HepG2 (cell line): ENCODE data around the gene RNU5B-1. TPM values are rescaled to one million over a fixed set of nuclear protein-coding genes. Genes with fewer than 3 reads are reported as not detected.

Source experiments
- ATAC-seq: fragments of 200-7000 bp; cut with Tn5 transposase; 3 replicates; pipeline ENCODE4 v1.9.1; 2020; ENCODE audit warnings: mild to moderate bottlenecking, moderate library complexity
- BruUV-seq: library from RNA; stranded (reverse); fragments of 400-500 nt; replicated peaks from 2 replicates; lab custom pipeline; 2021; lab: Mats Ljungman, UMichigan
- CTCF ChIA-PET: fragments of 300-600 bp; formaldehyde crosslinking; extraction: SDS; loops from one replicate; lab custom pipeline; 2021; ENCODE audit warnings: low total read pairs, inconsistent platforms, low intra/inter-chr PET ratio; lab: Yijun Ruan, JAX
- POLR2A ChIA-PET: fragments of 350-600 bp; sonication (Branson Sonifier 250); formaldehyde crosslinking; loops from one replicate; lab custom pipeline; 2020; ENCODE audit warnings: antibody characterized with exemption, inconsistent platforms; lab: Yijun Ruan, JAX
- DNase-seq: peaks from one replicate; pipeline ENCODE4 v3.0.0-alpha.2; 2015; ENCODE audit warnings: low spot score
- FAIRE-seq: peaks from 3 replicates; lab custom pipeline; 2011; peaks lifted over from hg19 to GRCh38; lab: Jason Lieb, UNC
- H2AFZ ChIP-seq: one replicate; pipeline ENCODE4 v1.6.1; 2011; ENCODE audit warnings: low read length, inconsistent platforms
- H3K27ac ChIP-seq: fragments of 300-600 bp; 3 replicates; pipeline ENCODE4 v1.8.0; 2011; ENCODE audit warnings: mixed run types, mild to moderate bottlenecking, mixed read lengths, low read length, inconsistent platforms; ENCODE audit not compliant: insufficient read depth; ENCODE audit errors: extremely low read length
- H3K27me3 ChIP-seq, 2 experiments: fragments of 200-600 bp in 1 of 2; 2 replicates in 1 of 2; 3 replicates in 1 of 2; pipeline versions ENCODE4 v1.6.0 to v1.8.0; 2011; ENCODE audit warnings: low read length in 2 of 2, mild to moderate bottlenecking in 2 of 2, moderate library complexity in 2 of 2, inconsistent platforms in 1 of 2; ENCODE audit not compliant: insufficient read depth in 2 of 2, control insufficient read depth in 1 of 2
- H3K36me3 ChIP-seq, 2 experiments: fragments of 200-600 bp in 1 of 2; replicated peaks in 1 of 2; 2 replicates in 1 of 2; 3 replicates in 1 of 2; pipeline versions ENCODE4 v1.5.1 to v1.8.0; 2011; ENCODE audit warnings: low read length in 2 of 2, inconsistent platforms in 1 of 2; ENCODE audit not compliant: insufficient read depth in 2 of 2, control insufficient read depth in 1 of 2
- H3K4me1 ChIP-seq: 2 replicates; pipeline ENCODE4 v1.5.1; 2012; ENCODE audit warnings: low read length, inconsistent platforms; ENCODE audit not compliant: insufficient read depth
- H3K4me2 ChIP-seq: 2 replicates; pipeline ENCODE4 v1.6.0; 2011; ENCODE audit warnings: low read depth, low read length, inconsistent platforms
- H3K4me3 ChIP-seq, 3 experiments: fragments of 200-600 bp in 1 of 3; sonication (generic), shearing (Covaris generic) in 1 of 3; replicated peaks in 1 of 3; 2 replicates each; pipeline ENCODE4 v1.5.1; 2011 to 2016; ENCODE audit warnings: low read length in 3 of 3, inconsistent platforms in 2 of 3, low read depth in 2 of 3, mild to moderate bottlenecking in 2 of 3, control low read depth in 1 of 3, mixed read lengths in 1 of 3; ENCODE audit not compliant: insufficient read depth in 1 of 3
- H3K79me2 ChIP-seq: one replicate; pipeline ENCODE4 v1.6.1; 2011; ENCODE audit warnings: low read length, inconsistent platforms; ENCODE audit not compliant: insufficient read depth
- H3K9ac ChIP-seq: 2 replicates; pipeline ENCODE4 v1.6.0; 2011; ENCODE audit warnings: mild to moderate bottlenecking, low read depth, low read length, inconsistent platforms; ENCODE audit not compliant: insufficient read depth
- H3K9me3 ChIP-seq: 2 replicates; pipeline ENCODE4 v1.5.1; 2012; ENCODE audit warnings: mild to moderate bottlenecking, low read length
- H4K20me1 ChIP-seq: 2 replicates; pipeline ENCODE4 v1.6.0; 2011; ENCODE audit warnings: inconsistent platforms, mild to moderate bottlenecking, low read length, moderate library complexity; ENCODE audit not compliant: insufficient read depth
- AGO2 ChIP-seq: fragments of 200-400 bp; formaldehyde crosslinking; optimal IDR thresholded peaks from 2 replicates; pipeline ENCODE3; 2017; ENCODE audit warnings: mild to moderate bottlenecking, low read depth, low read length, moderate library complexity
- HOXA5 ChIP-seq: sonication (generic); formaldehyde crosslinking; IDR thresholded peaks from 2 replicates; pipeline ENCODE4 v1.4.0; 2020; ENCODE audit warnings: missing genetic modification reagents
- ZC3H4 ChIP-seq: sonication (generic); formaldehyde crosslinking; IDR thresholded peaks from 2 replicates; pipeline ENCODE4 v1.4.0; 2020; ENCODE audit warnings: missing genetic modification reagents, borderline replicate concordance
- ZNF263 ChIP-seq: sonication (generic); formaldehyde crosslinking; IDR thresholded peaks from 2 replicates; pipeline ENCODE4 v1.4.0; 2020; ENCODE audit warnings: missing genetic modification reagents
- WGBS: methylation state at CpG from one replicate; pipeline ENCODE4 v1.1.6; 2017; ENCODE audit warnings: low lambda C conversion rate; 5-methylcytosine and 5-hydroxymethylcytosine counted together
- in situ Hi-C: cut with HindIII; loops from 2 replicates; pipeline ENCODE4 v1.10.0; 2017; ENCODE audit warnings: low pct_unique_long_range_greater_than_20kb; ENCODE audit not compliant: extremely low pct_ligation_motif_present
- intact Hi-C: fragments of 100-400 bp; cut with micrococcal nuclease; formaldehyde crosslinking; loops from one replicate; pipeline ENCODE4 v1.10.0; 2022; ENCODE audit not compliant: unreplicated experiment
- polyA plus RNA-seq, 8 experiments: library from polyadenylated mRNA; depleted of rRNA in 3 of 8; stranded (reverse) in 7 of 8; unstranded in 1 of 8; fragments of >200 nt; fragmentation: Illumina TruSeq in 4 of 8; extraction: Trizol in 4 of 8; gene quantifications; 2 replicates each; pipeline versions ENCODE4 v1.2.1 to v1.2.3, GENCODE V29; 2011 to 2016; ENCODE audit warnings: low read depth in 4 of 8, missing spikeins in 1 of 8, mixed read lengths in 1 of 8; ENCODE audit not compliant: insufficient read depth in 1 of 8
- total RNA-seq, 5 experiments: library from RNA; depleted of rRNA; stranded (reverse); fragments of >200 nt; fragmentation: Illumina TruSeq; extraction: Trizol; gene quantifications; 2 replicates each; pipeline ENCODE4 v1.2.3, GENCODE V29; 2016; ENCODE audit warnings: low read depth in 1 of 5

Gene RNU5B-1
- total and polyA plus RNA-seq, 2 of the 13 experiments (the other 11 are each of a cell fraction or from before 2014, with no cell fraction given): 1,646 TPM; not detected in 1

- Histone ChIP-seq H3K4me3 (no peak overlapping the region), H3K9ac (no peak overlapping the region), H4K20me1 (0 out of 2 replicates have a peak, but pooled peaks cover 2% of the 10 kb centered on the region), H3K4me2 (no peak overlapping the region), H3K36me3 (peaks cover 11 to 31% of the 10 kb centered on the region in 2 experiments; a peak in 4 of 5 replicates), H2AFZ (no peak overlapping the region), H3K9me3 (no peaks in the 10 kb centered on the region), H3K27ac (no peak overlapping the region), H3K4me1 (peaks cover 21% of the 10 kb centered on the region), H3K79me2 (peaks cover 18% of the 10 kb centered on the region), H3K27me3 (no peaks in the 10 kb centered on the region)
- in situ Hi-C loops: no loop called here
- FAIRE-seq (no peak), ATAC-seq (no peak), DNase-seq (no peak)
- ChIA-PET CTCF (no interaction called here), POLR2A (no interaction called here)
- 100% methylated on average over 2 of the region's 6 CpGs for WGBS
- TF ChIP-seq ZC3H4: no peak
- TF ChIP-seq ZNF263 (CRISPR knock-in tag): peak; percentile 49; the same call in 1 of the 2 replicates
- TF ChIP-seq AGO2: peak; percentile 45
- intact Hi-C loops: no loop called here
- BruUV-seq: no TSS peak
These were observed 33.1 kb downstream of the RNU5B-1 start for GRCh38 chr15:65337436-65338070.

DNA sequence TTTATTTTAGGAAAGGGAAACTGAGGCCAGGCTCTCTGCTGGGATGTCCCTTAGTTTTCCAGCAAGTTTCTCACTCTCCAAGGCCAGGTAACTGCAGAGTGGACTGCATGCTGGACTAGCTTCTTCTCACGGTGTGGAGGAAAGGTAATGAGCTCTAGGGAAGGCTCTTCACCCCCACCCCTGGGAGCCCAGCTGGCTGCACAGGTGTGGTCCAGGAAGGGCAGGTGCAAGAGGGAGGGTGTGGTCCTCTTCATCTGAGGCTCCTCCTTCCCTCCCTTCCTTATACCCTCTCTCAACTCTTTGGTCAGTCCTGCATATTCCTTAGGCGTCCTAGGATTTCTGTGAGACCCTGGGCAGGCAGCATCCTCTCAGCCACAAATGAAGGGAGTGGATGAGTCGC, 33.9 kb downstream of the RNU5B-1 start:
- Histone ChIP-seq H3K4me2 (no peak overlapping the region), H3K36me3 (peaks cover 5 to 23% of the 10 kb centered on the region in 2 experiments; a peak in 4 of 5 replicates), H4K20me1 (0 out of 2 replicates have a peak, but pooled peaks cover 2% of the 10 kb centered on the region), H3K27ac (no peak overlapping the region), H3K27me3 (no peaks in the 10 kb centered on the region), H3K9me3 (no peaks in the 10 kb centered on the region), H2AFZ (no peak overlapping the region), H3K9ac (no peak overlapping the region), H3K4me1 (peaks cover 29% of the 10 kb centered on the region), H3K79me2 (peaks cover 21% of the 10 kb centered on the region), H3K4me3 (no peak overlapping the region)
- POLR2A ChIA-PET: no interaction called here
- WGBS: 100% methylated on average over 3 of the region's 3 CpGs
- DNase-seq (no peak), FAIRE-seq (no peak), ATAC-seq (no peak)
- BruUV-seq: TSS peak; percentile 20
- TF ChIP-seq HOXA5: no peak
- in situ Hi-C loops (no loop called here), intact Hi-C loops (no loop called here)
- CTCF ChIA-PET: interaction anchor here (0.6 kb wide), 1 partner anchor 19 kb away, joined by 3 read pairs; no protein-coding TSS in a partner anchor
